Activated CD8-positive, alpha-beta T cell treated with anti-CD3 and anti-CD28 coated beads, Interleukin-2, amount 10 ng/mL, durations not matched to agents 7 days and 5 days (primary cell): Measurements from ENCODE around the gene CTSE. TPM values are rescaled to one million over a fixed set of nuclear protein-coding genes. Genes with fewer than 3 reads are reported as not detected.

Source experiments
- ATAC-seq: fragments of 150-1000 bp; cut with Tn5 transposase; one replicate; pipeline ENCODE4 v1.10.0; 2021; ENCODE audit warnings: moderate library complexity
- CTCF ChIA-PET: fragments of 350-600 bp; sonication (Branson Sonifier 250); formaldehyde crosslinking; loops from one replicate; lab custom pipeline; 2021; ENCODE audit warnings: antibody characterized with exemption; lab: Charles Lee
- POLR2A ChIA-PET: fragments of 350-600 bp; sonication (Branson Sonifier 250); formaldehyde crosslinking; loops from one replicate; lab custom pipeline; 2021; ENCODE audit warnings: antibody characterized with exemption; lab: Charles Lee
- DNase-seq: peaks from one replicate; pipeline ENCODE4 v3.0.0-alpha.2; 2020
- H3K27ac Mint-ChIP-seq: one replicate; pipeline ENCODE4 v1.8.0; 2021; ENCODE audit warnings: mild to moderate bottlenecking, mixed read lengths
- H3K27me3 Mint-ChIP-seq: one replicate; pipeline ENCODE4 v1.8.0; 2021; ENCODE audit warnings: low read depth, mixed read lengths
- H3K36me3 Mint-ChIP-seq: one replicate; pipeline ENCODE4 v1.8.0; 2021; ENCODE audit warnings: low read depth, mixed read lengths
- H3K4me1 Mint-ChIP-seq: one replicate; pipeline ENCODE4 v1.8.0; 2021; ENCODE audit warnings: low read depth, mixed read lengths
- H3K4me3 Mint-ChIP-seq: one replicate; pipeline ENCODE4 v1.8.0; 2021; ENCODE audit warnings: mild to moderate bottlenecking, mixed read lengths
- H3K9me3 Mint-ChIP-seq: one replicate; pipeline ENCODE4 v1.8.0; 2022; ENCODE audit warnings: mixed read lengths; ENCODE audit not compliant: insufficient read depth
- total RNA-seq, 2 experiments: library from RNA; stranded (reverse); gene quantifications; one replicate each; pipeline ENCODE4 v1.2.3, GENCODE V29; 2021

Gene CTSE
- total RNA-seq, 2 experiments from 2014 or later, result not detected

DNA sequence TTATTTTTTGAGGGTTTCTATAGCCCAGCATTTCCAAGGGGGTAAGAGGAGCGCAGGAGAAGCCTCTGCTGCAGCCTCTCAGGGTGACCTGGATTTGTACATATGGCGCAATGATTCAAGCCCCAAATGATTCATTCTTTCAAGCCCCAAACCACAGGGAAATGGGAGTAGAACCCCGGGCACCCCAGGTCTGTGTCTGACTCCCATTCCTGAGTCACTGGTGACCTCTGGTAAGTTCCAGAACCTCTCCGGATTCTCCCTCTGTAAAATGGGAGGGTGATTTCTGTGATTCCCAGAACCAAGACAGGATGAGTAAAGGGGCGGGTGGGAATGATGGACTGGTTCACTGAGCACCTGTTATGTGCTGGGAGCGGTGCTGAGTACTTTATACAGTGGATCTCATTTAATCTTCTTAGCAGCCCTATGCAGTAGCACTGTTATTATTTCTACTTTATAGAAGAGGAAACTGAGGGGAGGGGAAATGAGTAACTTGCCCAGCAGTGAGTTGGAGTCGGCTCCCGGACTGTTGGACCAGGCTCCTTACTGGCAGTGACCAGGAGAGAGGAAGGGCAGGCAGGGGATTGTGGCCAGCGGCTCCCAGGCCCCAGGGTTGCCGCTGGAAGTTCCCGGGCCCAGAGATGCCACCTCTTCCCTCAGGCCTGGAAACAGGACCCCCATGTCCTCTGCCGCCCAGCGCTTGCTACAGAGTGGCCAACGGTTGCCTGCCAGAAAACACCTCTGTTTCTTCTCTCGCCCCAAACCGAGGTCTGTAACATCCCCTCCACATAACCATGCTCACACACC lies 60.1 kb downstream of the CTSE start:
- ChIA-PET CTCF (interaction anchor here (1.2 to 6.2 kb wide), 2 partner anchors 14 kb away, joined by 3 to 40 read pairs; no protein-coding TSS in a partner anchor), POLR2A (no interaction called here)
- peaks cover 12% of the 10 kb centered on the region for H3K27me3 Mint-ChIP-seq
- H3K27ac Mint-ChIP-seq, result no peak overlapping the region
- peaks cover 6% of the 10 kb centered on the region for H3K4me1 Mint-ChIP-seq
- H3K36me3 Mint-ChIP-seq, result no peaks in the 10 kb centered on the region
- ATAC-seq (no peak), DNase-seq (no peak)
- H3K9me3 Mint-ChIP-seq, result no peaks in the 10 kb centered on the region
- no peak overlapping the region for H3K4me3 Mint-ChIP-seq

DNA sequence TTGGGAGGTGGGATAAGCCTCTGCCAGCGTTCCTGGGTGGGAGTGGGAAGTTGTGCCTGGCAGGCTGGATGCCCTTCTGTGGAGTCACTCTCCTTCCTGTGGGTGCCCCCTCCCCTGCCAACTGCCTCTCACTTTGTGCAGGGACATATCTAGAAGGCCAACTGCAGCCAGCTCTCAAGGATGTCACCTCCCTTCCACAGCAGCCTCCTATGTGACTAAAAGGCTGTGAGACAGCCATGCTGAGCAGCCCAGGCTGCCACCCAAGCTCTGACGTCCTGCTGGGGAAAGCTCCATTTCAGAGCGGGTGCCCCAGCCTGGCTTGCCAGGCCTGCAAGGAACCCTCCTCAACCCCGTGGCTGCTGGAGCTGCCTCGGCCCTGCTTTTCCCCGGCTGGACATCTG lies 60.9 kb downstream of the CTSE start:
- Mint-ChIP-seq H3K27ac (no peak overlapping the region), H3K9me3 (no peaks in the 10 kb centered on the region), H3K4me3 (no peak overlapping the region), H3K36me3 (no peaks in the 10 kb centered on the region), H3K4me1 (peaks cover 6% of the 10 kb centered on the region), H3K27me3 (peaks cover 13% of the 10 kb centered on the region)
- ATAC-seq (no peak), DNase-seq (no peak)
- ChIA-PET POLR2A (no interaction called here), CTCF (interaction anchor here (1.2 to 1.5 kb wide), 2 partner anchors 15 to 304 kb away, joined by 3 read pairs; no protein-coding TSS in a partner anchor)

DNA sequence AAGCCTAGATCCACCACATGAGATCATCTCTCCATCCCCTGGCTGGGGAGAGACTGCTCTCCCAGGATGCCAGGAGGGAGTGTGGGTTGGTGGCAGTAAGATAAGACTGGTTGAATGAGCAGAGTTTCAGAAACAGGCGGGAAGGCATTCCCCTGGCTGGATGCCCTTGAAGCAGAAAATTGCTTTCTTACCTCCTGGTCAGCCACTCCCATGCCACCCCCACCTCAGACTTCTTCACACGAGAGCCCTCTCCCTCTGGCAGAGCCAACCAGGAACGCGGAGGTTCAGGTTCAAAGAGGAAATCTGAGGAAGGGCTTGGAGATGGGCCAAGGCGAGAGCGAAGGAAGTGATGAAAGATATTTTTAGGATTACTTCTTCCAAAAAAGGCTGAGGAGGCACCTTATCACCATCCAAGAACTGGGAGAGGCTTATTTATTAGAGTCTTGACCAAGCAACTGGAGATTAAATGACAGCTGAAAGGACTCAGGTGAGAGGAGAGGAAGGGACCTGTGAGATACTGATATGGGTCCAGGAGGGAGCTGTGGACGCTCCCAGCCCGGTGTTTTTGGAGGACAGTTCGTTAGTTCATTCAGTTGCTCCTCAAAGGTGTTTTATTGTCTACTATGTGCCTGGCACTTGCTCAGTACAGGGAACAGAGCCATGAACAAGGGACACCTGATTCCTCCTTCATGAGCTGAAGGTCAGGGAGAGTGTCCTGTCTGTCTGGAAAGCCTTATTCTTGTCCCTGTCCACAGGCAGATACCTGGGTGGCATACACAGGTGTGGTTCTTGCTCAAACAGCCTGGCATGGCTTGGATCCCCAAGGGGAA lies 61.5 kb downstream of the CTSE start:
- H3K4me1 Mint-ChIP-seq, result peaks cover 6% of the 10 kb centered on the region
- no peak overlapping the region for H3K4me3 Mint-ChIP-seq
- no peak for DNase-seq
- ChIA-PET POLR2A (no interaction called here), CTCF (interaction anchor here (1.2 to 1.5 kb wide), 3 partner anchors 15 to 304 kb away, joined by 3 to 14 read pairs (median 3); no protein-coding TSS in a partner anchor)
- H3K27ac Mint-ChIP-seq, result no peak overlapping the region
- H3K9me3 Mint-ChIP-seq, result no peaks in the 10 kb centered on the region
- no peaks in the 10 kb centered on the region for H3K36me3 Mint-ChIP-seq
- H3K27me3 Mint-ChIP-seq, result peaks cover 16% of the 10 kb centered on the region
- ATAC-seq, result no peak

DNA sequence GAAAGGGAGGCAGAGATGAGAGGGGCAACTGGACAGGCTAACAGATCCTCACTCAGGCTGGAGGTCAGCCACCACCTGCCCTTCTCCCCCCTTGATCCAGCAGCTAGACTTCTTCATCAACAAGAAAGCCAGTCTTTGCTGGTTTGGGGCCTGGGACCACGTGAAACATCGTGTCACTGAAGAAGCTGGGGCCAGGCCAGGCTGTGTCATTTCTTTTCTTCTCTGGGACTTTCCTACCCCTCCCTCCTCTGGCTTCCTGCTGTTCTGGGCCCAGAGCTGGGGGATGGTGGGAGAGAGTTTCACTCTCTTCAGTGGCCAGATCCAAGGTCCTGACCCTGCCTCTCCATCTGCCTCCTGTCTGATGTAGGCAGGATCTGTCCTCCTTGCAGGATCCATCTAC lies 62.3 kb downstream of the CTSE start:
- POLR2A ChIA-PET, result no interaction called here
- Mint-ChIP-seq H3K4me3 (no peak overlapping the region), H3K36me3 (no peaks in the 10 kb centered on the region)

DNA sequence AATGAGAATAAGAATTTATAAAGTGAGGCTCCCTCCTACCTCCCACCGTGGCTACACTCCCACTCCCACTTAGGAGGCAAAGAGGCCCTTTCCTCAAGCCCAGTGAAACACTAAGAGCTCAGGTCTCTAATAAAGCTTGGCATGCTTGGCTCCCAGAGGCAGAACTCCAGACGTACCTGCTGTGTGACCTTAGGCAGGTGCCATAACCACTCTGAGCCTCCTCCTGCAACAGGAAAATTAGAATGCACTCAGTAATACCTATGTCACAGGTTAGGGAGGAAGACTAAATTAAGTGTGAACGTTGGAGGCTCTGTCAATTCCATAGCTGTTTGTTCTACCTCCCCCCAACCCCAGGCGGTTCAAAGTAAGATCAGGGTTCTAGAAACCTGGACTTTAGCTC lies 63.9 kb downstream of the CTSE start:
- Mint-ChIP-seq H3K27ac (no peak overlapping the region), H3K27me3 (peaks cover 23% of the 10 kb centered on the region), H3K36me3 (no peaks in the 10 kb centered on the region), H3K4me1 (peaks cover 6% of the 10 kb centered on the region), H3K9me3 (no peaks in the 10 kb centered on the region), H3K4me3 (no peak overlapping the region)
- no peak for DNase-seq
- ATAC-seq, result no peak
- POLR2A ChIA-PET, result interaction anchor here (0.6 kb wide), 1 partner anchor 561 kb away, joined by 3 read pairs; no protein-coding TSS in a partner anchor
- CTCF ChIA-PET, result interaction anchor here (0.7 to 2.4 kb wide), 2 partner anchors 18 to 41 kb away, joined by 3 to 9 read pairs; no protein-coding TSS in a partner anchor

More for the DNA sequence above, 62.3 kb downstream of the CTSE start:
- Mint-ChIP-seq H3K27me3 (peaks cover 23% of the 10 kb centered on the region), H3K27ac (no peak overlapping the region), H3K9me3 (no peaks in the 10 kb centered on the region), H3K4me1 (peaks cover 6% of the 10 kb centered on the region)
- CTCF ChIA-PET, result interaction anchor here (1.2 to 1.5 kb wide), 3 partner anchors 16 to 303 kb away, joined by 3 to 14 read pairs (median 5); no protein-coding TSS in a partner anchor
- DNase-seq (no peak), ATAC-seq (no peak)

Other genes starting within 250 kb of the CTSE start
- gene RAB29, start 248.4 kb downstream of the CTSE start, total RNA-seq, result 10 to 100 TPM; 42.5 to 42.7 TPM
- gene SLC41A1, start 210.7 kb downstream of the CTSE start, total RNA-seq, result 10 to 100 TPM in 1 of 2 experiments, 1 to 10 TPM in 1; 8.9 to 10.1 TPM
- gene PM20D1, start 173.8 kb downstream of the CTSE start, total RNA-seq, result under 1 TPM; 0.16 to 0.55 TPM
- gene SLC26A9, start 80.4 kb downstream of the CTSE start, total RNA-seq, result not detected
- gene RAB7B, start 20.5 kb downstream of the CTSE start, total RNA-seq, result not detected
- not detected for gene RHEX, start 29.3 kb upstream of the CTSE start, total RNA-seq
- gene AVPR1B, start 93.5 kb upstream of the CTSE start, total RNA-seq, result not detected
- 10 to 100 TPM; 30.0 to 30.4 TPM for gene FAM72A, start 178.9 kb upstream of the CTSE start, total RNA-seq
- gene SRGAP2, start 179.6 kb upstream of the CTSE start, total RNA-seq, result 100 to 1,000 TPM in 1 of 2 experiments, 10 to 100 TPM in 1; 98.2 to 105 TPM